ENCODE data around the gene RAB3GAP1.

RAB3GAP1 gene

DNA sequence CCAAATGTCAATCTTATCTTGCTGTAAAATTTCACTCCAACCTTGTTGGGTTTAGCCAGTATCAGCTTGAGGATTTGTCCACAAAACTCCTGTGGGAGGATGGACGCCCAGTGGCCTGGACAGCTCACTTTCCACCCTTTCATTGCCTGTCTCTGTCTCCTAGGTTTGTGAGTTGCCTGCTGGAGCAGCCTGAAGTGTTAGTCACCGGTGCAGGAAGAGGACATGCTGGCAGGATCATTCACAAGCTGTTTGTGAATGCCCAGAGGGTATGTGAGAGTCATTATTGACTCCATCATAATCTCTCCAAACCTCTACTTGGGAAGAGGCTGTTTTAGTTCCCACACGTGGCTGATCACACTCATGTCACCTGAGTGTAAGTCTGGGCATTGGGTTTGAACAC is 112.3 kb downstream of the RAB3GAP1 start:
- DNase-seq: no peak

DNA sequence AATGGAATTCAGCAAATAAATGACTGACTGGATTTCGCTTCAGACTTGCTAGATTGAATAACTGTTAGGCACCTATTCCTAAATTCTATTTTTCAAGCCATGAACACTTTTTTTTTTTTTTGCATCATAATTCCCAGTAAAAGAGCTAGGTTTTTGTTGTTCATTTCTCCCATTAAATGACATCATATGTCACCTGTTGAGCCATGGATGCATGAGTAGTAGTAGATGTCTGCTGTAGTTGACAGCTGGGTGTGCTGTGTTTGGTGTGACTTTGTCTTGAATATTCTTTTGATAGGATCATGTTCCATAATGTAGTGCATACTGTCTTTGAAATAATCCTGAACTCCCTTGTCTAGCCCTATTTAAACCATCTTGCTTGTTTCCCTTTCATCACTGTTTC is 115.2 kb downstream of the RAB3GAP1 start:
- no peak for DNase-seq

DNA sequence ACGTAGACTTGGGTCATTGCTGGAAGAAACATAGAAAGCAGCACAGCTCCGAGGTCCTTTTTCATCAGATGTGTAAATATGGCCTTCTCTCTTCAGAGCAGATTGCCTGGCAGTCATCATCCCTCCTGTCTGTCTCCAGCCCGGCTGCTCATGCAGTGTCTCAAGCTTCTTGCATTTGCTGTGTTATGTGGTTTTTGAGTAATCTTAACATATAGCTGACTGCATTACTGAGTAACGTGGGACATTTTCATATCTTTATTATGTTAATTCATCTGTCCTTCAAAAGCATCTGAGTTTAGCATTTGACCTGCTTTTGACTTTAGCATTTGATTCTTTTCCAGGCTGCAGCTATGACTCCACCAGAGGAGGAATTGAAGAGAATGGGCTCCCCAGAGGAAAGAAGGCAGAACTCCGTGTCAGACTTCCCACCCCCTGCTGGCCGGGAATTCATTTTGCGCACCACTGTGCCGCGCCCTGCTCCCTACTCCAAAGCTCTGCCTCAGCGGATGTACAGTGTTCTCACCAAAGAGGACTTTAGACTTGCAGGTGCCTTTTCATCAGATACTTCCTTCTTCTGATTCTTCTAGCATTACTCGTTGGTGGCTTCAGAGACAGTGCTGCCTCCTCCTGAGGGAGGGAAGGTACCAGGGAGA is 116.2 kb downstream of the RAB3GAP1 start:
- no peak for DNase-seq

DNA sequence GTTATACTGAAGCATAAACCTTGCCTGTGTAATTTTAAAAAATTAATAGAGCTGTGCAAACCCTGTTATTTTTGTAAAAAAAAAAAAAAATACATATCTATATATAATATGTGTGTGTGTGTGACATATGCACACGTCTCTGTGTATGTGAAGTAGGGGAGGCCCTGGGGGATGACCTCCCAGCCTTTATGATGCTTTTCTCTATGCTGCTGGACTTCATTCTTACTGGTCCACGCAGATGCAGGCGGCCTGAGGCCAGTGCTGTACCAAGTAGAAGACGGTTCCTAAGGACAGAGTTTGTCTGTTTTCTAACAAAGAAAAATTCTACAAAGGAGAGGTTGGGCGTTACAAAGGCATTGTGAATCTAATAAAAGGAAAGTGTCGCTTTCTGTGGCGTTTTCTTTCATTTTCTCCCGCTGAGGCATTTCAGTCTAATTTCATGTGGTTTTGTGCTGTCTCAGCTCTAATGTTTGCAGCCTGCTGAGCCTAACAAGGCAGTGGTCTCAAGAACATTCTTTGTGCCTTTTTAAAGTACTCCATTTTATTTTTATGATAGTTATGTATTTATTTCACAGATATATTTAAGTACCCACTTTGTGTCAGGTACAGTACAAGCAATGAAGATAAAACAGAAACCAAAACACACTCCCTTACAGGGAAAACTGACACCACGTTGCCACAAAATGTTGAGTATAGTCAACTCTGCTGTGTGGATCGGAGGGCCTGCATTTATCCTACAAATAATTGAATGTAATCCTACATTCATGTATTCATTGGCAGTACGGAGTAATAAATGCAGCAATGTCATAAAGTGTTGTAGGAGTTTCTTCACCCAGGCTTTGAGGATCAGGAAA is 118.0 kb downstream of the RAB3GAP1 start:
- no peak for DNase-seq

DNA sequence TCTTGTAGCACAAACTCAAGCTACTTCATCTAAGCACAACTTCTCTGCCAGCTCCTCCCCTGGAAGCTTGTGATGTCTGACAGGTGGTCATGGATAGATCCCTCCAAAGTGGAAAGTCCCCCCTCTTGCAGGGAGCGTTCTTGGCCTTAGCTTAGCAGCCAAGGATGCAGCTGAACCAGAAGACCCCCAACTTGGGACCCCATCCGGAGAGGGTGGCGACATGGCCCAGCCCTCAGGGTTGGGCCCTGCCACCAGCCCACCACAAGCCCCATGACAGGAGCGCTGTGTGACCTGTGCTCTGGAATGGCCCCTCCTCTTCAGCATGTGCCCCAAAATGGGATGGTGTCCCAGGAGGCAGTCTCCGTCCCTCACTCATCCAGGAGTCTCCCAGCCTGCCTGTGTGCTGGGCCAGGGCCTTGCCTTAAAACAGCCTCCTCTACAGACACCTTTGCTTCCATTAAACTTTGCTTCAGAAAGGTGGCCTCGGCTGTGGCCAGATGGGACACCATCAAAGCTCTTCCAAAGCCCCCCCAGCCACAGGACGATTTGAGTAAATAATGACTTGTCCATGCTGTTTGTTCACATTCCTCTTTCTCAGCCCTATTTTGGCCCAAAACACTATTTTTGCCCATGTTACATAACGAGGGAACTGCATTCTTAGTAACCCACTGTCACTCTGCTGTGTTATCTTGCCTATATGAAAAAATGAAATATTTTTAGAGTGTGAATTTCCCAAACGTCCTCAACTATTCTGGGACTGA is 122.1 kb downstream of the RAB3GAP1 start:
- no peak for DNase-seq

GRCh38 chr2:135174810-135175093 is 122.7 kb downstream of the RAB3GAP1 start:
- no peak for DNase-seq

GRCh38 chr2:135175177-135175576 is 123.1 kb downstream of the RAB3GAP1 start:
- no peak for DNase-seq

GRCh38 chr2:135179689-135180088 is 127.6 kb downstream of the RAB3GAP1 start:
- DNase-seq: no peak

DNA sequence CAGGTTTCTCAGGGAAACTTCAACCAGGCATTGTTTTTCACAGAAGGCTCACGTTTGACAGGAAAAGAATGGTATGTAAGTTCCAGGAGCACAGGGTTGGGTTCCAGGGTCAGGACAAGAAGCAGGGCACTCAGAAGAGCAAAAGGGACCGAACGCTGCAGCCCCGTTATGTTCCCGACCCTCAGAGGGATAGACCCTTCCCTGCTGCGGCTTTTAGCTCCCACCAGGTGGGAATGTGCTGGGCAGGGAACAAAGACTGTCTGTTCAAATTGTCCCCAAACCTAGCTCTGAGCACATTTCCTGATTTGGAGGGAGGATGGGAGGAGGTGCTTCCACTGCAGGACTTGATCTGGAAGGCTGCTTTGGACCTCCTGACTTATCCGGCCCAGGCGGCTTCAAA is 130.1 kb downstream of the RAB3GAP1 start:
- DNase-seq: no peak

GRCh38 chr2:135182601-135183000 is 130.5 kb downstream of the RAB3GAP1 start:
- no peak for DNase-seq

GRCh38 chr2:135183822-135184221 is 131.7 kb downstream of the RAB3GAP1 start:
- no peak for DNase-seq

DNA sequence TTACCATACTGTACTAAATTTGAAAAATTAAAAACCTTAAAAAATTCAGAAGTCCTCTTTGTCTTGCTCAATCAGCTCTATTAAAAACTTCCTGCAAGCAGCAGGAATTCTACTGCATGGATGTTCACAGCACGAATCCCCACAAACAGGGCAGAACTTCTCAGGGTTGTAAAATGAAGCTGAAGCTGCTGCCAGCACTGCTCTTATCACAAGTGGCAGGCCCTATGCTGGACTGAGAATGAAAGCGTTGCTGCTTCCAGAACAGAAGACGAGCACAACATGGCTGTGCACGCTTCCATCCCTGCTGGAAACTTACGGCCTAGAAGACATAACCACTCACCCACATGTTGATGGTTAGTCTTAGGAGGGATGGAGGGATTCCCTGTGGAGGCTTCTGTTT is 134.0 kb downstream of the RAB3GAP1 start:
- DNase-seq: no peak

DNA sequence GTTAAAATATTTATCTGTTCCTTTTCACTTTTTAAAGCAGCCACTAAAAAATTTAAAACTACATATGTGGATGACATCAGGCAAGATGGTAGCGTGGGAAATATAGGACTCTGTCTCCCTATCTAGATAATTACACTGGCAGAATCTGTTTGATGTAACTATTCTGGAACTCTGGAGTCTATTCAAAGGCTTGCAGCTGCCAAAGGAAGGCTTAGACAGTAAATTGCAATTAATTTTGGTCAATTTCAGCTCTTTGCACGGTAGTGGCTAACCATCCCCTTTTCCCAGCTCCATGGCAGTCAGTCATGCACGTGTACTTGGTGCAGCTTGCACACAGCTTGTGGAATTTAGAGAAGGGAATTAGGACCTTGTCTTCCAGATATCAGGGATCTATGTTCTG is 135.2 kb downstream of the RAB3GAP1 start:
- DNase-seq: no peak

GRCh38 chr2:135189148-135189547 is 137.1 kb downstream of the RAB3GAP1 start:
- no peak for DNase-seq

- no peak for DNase-seq
Observed at GRCh38 chr2:135190799-135191198, 138.7 kb downstream of the RAB3GAP1 start.

DNA sequence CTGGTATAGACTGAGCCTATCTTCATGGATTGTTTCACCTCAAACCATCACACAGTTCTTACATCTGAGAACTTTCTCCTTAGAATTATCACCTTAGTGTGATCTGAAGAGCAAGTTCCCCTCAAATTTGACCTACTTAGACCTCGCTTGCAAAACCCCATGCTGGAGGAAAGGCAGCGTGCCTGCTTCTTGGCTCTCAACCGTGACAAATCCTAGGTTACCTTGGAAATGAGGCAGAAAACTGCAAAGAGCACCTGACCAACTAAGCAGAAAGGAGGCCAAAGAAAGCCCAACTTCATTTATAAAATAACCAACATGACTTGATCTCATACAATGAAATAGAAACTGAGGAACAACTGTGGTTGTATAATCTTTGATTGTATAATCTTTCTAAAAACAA is 146.4 kb downstream of the RAB3GAP1 start:
- no peak for DNase-seq

GRCh38 chr2:135202751-135203150 is 150.7 kb downstream of the RAB3GAP1 start:
- DNase-seq: no peak

DNA sequence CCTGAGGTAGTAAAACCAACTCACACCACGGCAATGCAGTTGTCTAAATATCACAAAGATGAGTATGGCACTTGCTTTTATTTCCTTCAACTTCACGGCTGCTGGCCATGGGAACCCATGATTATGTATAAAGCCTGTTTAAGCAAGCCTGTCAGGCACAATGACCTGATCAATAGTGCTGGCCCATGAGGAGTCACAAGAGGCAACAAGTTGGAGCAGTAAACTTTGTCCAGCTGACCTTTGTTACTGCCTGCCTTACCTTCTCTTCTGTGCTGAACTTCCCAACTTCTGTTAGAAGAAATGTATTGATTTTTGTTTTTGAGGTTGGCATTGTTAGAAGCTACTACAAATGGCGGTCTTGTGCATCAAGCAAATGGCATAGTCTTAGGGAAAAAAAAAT is 151.9 kb downstream of the RAB3GAP1 start:
- no peak for DNase-seq

DNA sequence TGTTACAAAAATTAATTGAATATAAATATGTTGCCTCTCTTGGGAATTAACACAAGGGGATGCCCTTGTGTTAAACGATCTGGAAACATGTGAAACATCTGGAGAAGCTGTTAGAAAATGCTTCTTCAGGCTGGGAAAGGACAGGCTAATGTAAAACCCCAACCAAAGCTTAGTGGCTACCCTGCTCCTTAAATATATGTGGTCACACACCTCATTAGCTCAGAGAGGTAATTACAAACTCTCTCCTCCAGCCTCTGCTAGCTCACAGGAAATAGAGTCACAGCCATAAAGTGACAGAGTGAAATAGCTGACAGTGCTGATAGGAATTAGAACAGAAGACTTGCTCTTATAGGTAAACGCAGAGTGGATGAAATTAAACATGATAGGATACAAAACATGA is 155.9 kb downstream of the RAB3GAP1 start:
- no peak for DNase-seq

- DNase-seq: no peak
Observed at GRCh38 chr2:135212757-135213156, 160.7 kb downstream of the RAB3GAP1 start.

DNA sequence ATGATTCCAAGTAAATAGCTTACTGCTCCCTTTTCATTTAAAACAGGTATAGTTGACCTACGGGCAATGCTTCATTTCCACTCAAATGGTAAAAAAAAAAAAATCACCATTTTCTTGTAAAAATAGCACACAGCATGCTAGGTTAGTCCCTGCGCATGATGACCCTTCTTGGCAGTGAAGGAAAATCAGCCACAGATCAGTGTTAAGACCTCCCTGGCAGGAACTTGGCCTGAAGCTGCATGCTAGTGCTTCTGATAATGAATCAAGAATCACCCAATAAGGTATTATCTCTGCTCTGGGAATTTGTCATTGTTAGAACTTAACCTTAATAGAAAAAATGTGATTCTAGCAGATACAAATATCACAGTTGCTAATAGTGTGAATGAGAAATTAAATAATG is 166.3 kb downstream of the RAB3GAP1 start:
- no peak for DNase-seq

GRCh38 chr2:135219226-135219625 is 167.1 kb downstream of the RAB3GAP1 start:
- DNase-seq: no peak
